HG02938 (cell line): ENCODE data around the gene WDR7.

ENCODE experiments used
- ATAC-seq: cut with Tn5 transposase; IDR thresholded peaks from one replicate; pipeline ENCODE4 v1.9.1; 2021; ENCODE audit warnings: mild to moderate bottlenecking, moderate library complexity; ENCODE audit not compliant: unreplicated experiment

Gene WDR7

DNA sequence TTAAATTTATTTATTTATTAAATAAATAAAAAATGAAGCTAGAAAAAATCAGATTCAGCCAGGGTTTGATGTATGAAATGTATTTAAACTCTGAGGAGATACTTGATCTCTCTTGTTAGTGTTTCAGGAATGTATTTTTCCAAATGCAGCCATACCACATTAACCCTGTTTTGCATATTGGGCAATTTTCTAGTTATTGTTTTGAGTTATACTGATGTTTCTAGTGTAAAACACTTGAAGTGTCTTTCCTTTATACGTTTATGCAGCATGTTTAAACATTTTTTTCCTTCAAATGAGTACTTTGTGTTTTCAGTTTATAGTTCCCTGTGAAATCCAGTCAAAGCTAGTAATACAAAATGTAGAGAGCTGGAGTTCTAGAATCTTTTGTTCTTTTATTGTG, 69.9 kb downstream of the WDR7 start:
- no peak for ATAC-seq

GRCh38 chr18:56721491-56721890, 70.3 kb downstream of the WDR7 start:
- ATAC-seq, result no peak

- ATAC-seq, result no peak
Measured at GRCh38 chr18:56722518-56722917, 71.4 kb downstream of the WDR7 start.

DNA sequence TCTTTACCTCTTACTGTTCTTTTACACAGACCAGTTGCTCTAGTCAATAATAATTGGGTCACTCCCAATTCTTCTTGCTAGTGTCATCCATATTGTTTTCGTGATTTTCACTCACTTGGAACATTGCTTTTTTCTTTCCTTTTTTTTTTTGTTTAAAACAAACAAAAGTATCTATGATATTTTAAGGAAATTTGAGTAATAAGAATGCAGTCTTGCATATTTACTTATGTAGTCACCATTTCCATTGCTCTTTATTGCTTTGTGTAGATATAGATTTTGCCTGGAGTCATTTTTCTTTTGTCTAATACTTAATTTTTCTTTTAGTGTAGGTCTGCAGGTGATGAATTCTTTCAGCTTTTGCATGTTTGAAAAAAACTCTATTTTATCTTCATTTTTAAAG, 71.9 kb downstream of the WDR7 start:
- ATAC-seq, result no peak

- no peak for ATAC-seq
Measured at GRCh38 chr18:56723706-56724105, 72.5 kb downstream of the WDR7 start.

DNA sequence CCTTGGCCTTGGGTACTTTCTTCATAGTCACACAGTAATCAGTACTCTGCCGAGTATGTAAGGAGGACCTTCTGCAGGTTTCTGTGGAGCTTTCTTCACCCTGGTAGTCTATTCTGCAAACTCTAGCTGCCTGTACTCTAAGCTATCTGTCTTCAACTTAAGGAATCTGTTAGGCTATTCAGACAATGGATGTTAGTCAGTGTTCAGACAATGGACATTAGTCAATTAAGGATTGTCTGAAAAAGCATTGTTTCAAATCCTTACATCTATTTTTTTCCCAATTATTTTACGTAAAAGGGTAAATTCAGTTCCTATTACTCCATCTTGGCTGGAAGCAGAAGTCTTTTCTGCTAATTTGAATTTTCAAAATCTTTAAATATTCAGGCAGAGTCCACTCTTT, 75.7 kb downstream of the WDR7 start:
- no peak for ATAC-seq

- no peak for ATAC-seq
Measured at GRCh38 chr18:56727399-56727798, 76.2 kb downstream of the WDR7 start.

GRCh38 chr18:56728741-56729140, 77.6 kb downstream of the WDR7 start:
- ATAC-seq, result no peak

GRCh38 chr18:56738184-56738583, 87.0 kb downstream of the WDR7 start:
- no peak for ATAC-seq

- ATAC-seq, result no peak
Measured at GRCh38 chr18:56739731-56740130, 88.6 kb downstream of the WDR7 start.

DNA sequence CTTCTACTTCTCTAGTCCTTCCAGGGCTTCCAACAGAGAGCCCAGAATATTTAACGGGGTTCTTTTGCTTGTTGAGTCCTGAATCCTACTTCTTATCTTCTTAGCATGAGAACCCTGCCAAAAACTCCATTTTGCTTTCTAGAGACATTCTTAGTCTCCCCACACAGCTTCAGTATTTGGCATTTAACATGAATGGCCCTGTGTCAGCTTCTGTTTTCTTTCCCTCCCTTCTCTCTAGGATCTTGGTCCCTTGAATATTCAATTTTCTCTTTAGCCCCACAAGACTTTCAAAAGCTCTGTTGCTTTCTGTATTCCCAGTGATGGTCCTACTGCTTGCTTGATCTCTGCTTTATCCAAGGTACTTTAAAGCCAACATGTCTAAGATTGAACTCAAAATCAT, 89.5 kb downstream of the WDR7 start:
- no peak for ATAC-seq

GRCh38 chr18:56741685-56742084, 90.5 kb downstream of the WDR7 start:
- no peak for ATAC-seq

DNA sequence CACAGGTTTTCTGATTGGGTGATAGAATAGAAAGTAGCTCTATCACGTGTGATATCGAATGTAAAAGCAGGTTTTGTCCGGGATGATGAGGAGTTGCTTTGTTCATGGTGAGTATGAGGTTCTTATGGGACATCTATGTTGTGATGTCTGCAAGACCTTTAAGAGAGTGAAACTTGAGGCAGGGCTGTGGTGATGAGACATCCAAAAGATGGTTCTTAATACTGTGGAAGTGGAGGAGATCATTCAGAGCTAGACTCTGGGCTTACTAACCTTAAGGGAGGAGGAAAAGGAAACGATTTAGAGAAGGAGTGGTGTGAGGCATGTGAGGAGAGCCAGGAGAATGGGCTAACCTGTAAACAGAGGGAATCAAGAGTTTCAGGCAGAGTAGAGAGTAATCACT, 92.0 kb downstream of the WDR7 start:
- no peak for ATAC-seq

GRCh38 chr18:56747032-56747658, 96.0 kb downstream of the WDR7 start:
- ATAC-seq, result peak; percentile 65

GRCh38 chr18:56747857-56748256, 96.7 kb downstream of the WDR7 start:
- no peak for ATAC-seq

- ATAC-seq, result no peak
Measured at GRCh38 chr18:56748698-56749268, 97.6 kb downstream of the WDR7 start.

DNA sequence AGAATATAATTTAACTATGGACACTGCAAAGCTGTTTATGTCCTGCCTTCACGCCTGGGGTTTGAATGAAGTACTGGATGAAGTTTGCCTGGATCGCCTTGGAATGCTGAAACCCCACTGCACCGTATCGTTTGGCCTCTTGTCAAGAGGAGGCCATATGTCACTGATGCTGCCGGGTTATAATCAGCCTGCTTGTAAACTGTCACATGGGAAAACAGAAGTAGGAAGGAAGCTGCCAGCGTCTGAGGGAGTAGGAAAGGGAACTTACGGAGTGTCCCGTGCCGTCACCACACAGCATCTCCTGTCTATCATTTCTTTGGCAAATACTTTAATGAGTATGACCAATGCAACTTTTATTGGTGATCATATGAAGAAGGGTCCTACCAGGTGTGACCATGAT, 105.8 kb downstream of the WDR7 start:
- no peak for ATAC-seq

DNA sequence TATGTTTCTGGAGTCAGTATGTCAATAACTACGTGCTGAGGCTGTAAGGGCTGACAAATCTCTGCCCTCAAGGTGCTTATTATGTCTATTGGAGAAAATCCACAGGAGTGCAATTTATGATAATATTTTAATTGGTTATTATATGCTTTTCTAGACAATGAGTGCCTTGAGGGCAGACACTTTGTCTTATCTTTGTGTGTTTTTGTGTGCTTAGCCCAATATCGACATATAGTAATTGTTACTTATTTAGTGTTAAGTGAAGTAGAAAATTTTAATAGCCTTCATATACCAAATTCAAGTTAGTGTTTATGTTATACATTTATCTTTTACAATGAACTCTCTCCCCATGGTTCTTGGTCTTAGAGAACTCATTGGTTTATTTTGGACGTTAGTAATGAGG, 118.9 kb downstream of the WDR7 start:
- no peak for ATAC-seq

DNA sequence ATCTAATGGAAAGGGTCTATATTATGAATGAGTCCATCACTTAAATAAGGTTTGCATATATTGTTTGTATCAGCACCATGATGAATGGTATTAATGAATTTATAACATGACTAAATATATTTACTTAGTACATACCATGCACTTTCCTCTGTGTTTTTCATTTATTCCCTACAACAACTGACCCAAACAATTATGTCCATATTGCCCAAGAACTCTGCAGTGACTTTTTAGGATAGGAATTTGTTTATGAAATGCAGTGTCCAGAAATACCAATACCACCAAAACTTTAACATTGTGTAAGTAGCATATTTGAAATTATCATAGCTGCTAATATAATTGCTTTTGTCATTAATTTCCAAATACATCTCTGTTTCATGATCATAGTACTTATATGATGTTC, 119.7 kb downstream of the WDR7 start:
- no peak for ATAC-seq

DNA sequence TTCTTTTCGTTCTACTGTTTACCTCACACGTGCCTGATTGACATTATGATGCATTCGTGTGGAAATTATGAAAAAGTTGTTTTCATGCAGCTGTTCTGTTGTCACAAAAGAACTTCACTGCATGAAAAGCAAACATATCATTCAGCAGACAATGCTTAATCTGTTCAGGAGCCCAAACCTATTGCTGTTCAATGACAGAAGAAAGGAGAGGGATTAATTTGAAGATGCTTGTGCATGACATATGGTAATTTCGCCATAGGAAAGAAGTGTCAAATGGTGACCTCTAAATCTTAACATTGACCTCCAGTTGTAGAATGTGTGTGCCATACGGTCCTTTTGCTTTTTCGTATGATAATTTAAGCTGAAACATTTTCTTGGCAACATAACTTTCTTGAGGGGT, 124.5 kb downstream of the WDR7 start:
- no peak for ATAC-seq

GRCh38 chr18:56787390-56787789, 136.2 kb downstream of the WDR7 start:
- no peak for ATAC-seq

GRCh38 chr18:56789004-56789888, 138.1 kb downstream of the WDR7 start:
- no peak for ATAC-seq
